HepG2 (cell line): Measurements from ENCODE around the gene GPHN. TPM values are rescaled to one million over a fixed set of nuclear protein-coding genes. Genes with fewer than 3 reads are reported as not detected.

Source experiments
- ARID2 ChIP-seq: sonication (generic); formaldehyde crosslinking; IDR thresholded peaks from 2 replicates; pipeline ENCODE4 v1.8.1; 2022; ENCODE audit warnings: mild to moderate bottlenecking, missing genetic modification reagents, borderline replicate concordance
- ARNT ChIP-seq: fragments of 450-650 bp; IDR thresholded peaks from 2 replicates; pipeline ENCODE4 v1.6.1; 2017
- CREBL2 ChIP-seq: sonication (generic); formaldehyde crosslinking; IDR thresholded peaks from 2 replicates; pipeline ENCODE4 v1.8.1; 2023; ENCODE audit warnings: missing genetic modification reagents, mild to moderate bottlenecking, borderline replicate concordance
- DNMT1 ChIP-seq: sonication (generic); formaldehyde crosslinking; IDR thresholded peaks from 2 replicates; pipeline ENCODE4 v1.5.1; 2020; ENCODE audit warnings: mild to moderate bottlenecking, missing genetic modification reagents
- EHMT2 ChIP-seq: fragments of 200-600 bp; sonication (generic); IDR thresholded peaks from 2 replicates; pipeline ENCODE4 v1.7.0; 2017; ENCODE audit warnings: antibody characterized with exemption, low read depth, low read length, borderline replicate concordance
- ESRRA ChIP-seq: sonication (generic); formaldehyde crosslinking; IDR thresholded peaks from 2 replicates; pipeline ENCODE4 v1.5.1; 2020; ENCODE audit warnings: mild to moderate bottlenecking, low read depth, missing genetic modification reagents
- HHEX ChIP-seq: IDR thresholded peaks from 2 replicates; pipeline ENCODE4 v1.6.1; 2016; ENCODE audit warnings: control low read depth
- HIVEP1 ChIP-seq: sonication (generic); formaldehyde crosslinking; IDR thresholded peaks from 2 replicates; pipeline ENCODE4 v1.4.0; 2020; ENCODE audit warnings: mild to moderate bottlenecking, missing genetic modification reagents
- NFE2 ChIP-seq: sonication (generic); formaldehyde crosslinking; IDR thresholded peaks from 2 replicates; pipeline ENCODE4 v1.4.0; 2020; ENCODE audit warnings: missing genetic modification reagents
- NFE2L1 ChIP-seq: sonication (generic); formaldehyde crosslinking; IDR thresholded peaks from 2 replicates; pipeline ENCODE4 v1.4.0; 2020; ENCODE audit warnings: missing genetic modification reagents, mild to moderate bottlenecking, borderline replicate concordance
- NFRKB ChIP-seq: fragments of 450-650 bp; IDR thresholded peaks from 2 replicates; pipeline ENCODE4 v1.6.1; 2017
- STAT5B ChIP-seq: sonication (generic); formaldehyde crosslinking; IDR thresholded peaks from 2 replicates; pipeline ENCODE4 v1.4.0; 2020; ENCODE audit warnings: missing genetic modification reagents
- TOPORS ChIP-seq: sonication (generic); formaldehyde crosslinking; IDR thresholded peaks from 2 replicates; pipeline ENCODE4 v1.8.0; 2023; ENCODE audit warnings: mild to moderate bottlenecking, missing genetic modification reagents
- UBTF ChIP-seq: sonication (generic); formaldehyde crosslinking; IDR thresholded peaks from 2 replicates; pipeline ENCODE4 v1.4.0; 2020; ENCODE audit warnings: mild to moderate bottlenecking, missing genetic modification reagents
- ZNF101 ChIP-seq: sonication (generic); formaldehyde crosslinking; IDR thresholded peaks from 2 replicates; pipeline ENCODE4 v1.4.0; 2020; ENCODE audit warnings: mild to moderate bottlenecking, low read depth, missing genetic modification reagents, borderline replicate concordance
- ZNF276 ChIP-seq: sonication (generic); formaldehyde crosslinking; IDR thresholded peaks from 2 replicates; pipeline ENCODE4 v1.4.0; 2020; ENCODE audit warnings: mild to moderate bottlenecking, low read depth, missing genetic modification reagents
- ZNF33A ChIP-seq: sonication (generic); formaldehyde crosslinking; IDR thresholded peaks from 2 replicates; pipeline ENCODE4 v1.5.1; 2020; ENCODE audit warnings: missing genetic modification reagents, mild to moderate bottlenecking, moderate library complexity, borderline replicate concordance
- ZNF430 ChIP-seq: sonication (generic); formaldehyde crosslinking; IDR thresholded peaks from 2 replicates; pipeline ENCODE4 v1.9.0; 2021; ENCODE audit warnings: mild to moderate bottlenecking, missing genetic modification reagents
- ZNF562 ChIP-seq: sonication (generic); formaldehyde crosslinking; IDR thresholded peaks from 2 replicates; pipeline ENCODE4 v1.8.0; 2022; ENCODE audit warnings: missing genetic modification reagents, borderline replicate concordance
- ZNF766 ChIP-seq: sonication (generic); formaldehyde crosslinking; IDR thresholded peaks from 2 replicates; pipeline ENCODE4 v1.5.0; 2020; ENCODE audit warnings: missing genetic modification reagents, borderline replicate concordance
- ZSCAN21 ChIP-seq: sonication (generic); formaldehyde crosslinking; IDR thresholded peaks from 2 replicates; pipeline ENCODE4 v1.8.0; 2022; ENCODE audit warnings: mild to moderate bottlenecking, missing genetic modification reagents, moderate library complexity, borderline replicate concordance
- polyA plus RNA-seq, 8 experiments: library from polyadenylated mRNA; depleted of rRNA in 3 of 8; stranded (reverse) in 7 of 8; unstranded in 1 of 8; fragments of >200 nt; fragmentation: Illumina TruSeq in 4 of 8; extraction: Trizol in 4 of 8; gene quantifications; 2 replicates each; pipeline versions ENCODE4 v1.2.1 to v1.2.3, GENCODE V29; 2011 to 2016; ENCODE audit warnings: low read depth in 4 of 8, missing spikeins in 1 of 8, mixed read lengths in 1 of 8; ENCODE audit not compliant: insufficient read depth in 1 of 8
- total RNA-seq, 5 experiments: library from RNA; depleted of rRNA; stranded (reverse); fragments of >200 nt; fragmentation: Illumina TruSeq; extraction: Trizol; gene quantifications; 2 replicates each; pipeline ENCODE4 v1.2.3, GENCODE V29; 2016; ENCODE audit warnings: low read depth in 1 of 5
- TF ChIP-seq, protein P1 (sequence below): sonication (generic); formaldehyde crosslinking; IDR thresholded peaks from 2 replicates; pipeline ENCODE4 v1.5.0; 2020; ENCODE audit warnings: mild to moderate bottlenecking, missing genetic modification reagents

GPHN gene
- total and polyA plus RNA-seq, 2 of the 13 experiments (the other 11 are each of a cell fraction or from before 2014, with no cell fraction given): 12.7 to 19.2 TPM

DNA sequence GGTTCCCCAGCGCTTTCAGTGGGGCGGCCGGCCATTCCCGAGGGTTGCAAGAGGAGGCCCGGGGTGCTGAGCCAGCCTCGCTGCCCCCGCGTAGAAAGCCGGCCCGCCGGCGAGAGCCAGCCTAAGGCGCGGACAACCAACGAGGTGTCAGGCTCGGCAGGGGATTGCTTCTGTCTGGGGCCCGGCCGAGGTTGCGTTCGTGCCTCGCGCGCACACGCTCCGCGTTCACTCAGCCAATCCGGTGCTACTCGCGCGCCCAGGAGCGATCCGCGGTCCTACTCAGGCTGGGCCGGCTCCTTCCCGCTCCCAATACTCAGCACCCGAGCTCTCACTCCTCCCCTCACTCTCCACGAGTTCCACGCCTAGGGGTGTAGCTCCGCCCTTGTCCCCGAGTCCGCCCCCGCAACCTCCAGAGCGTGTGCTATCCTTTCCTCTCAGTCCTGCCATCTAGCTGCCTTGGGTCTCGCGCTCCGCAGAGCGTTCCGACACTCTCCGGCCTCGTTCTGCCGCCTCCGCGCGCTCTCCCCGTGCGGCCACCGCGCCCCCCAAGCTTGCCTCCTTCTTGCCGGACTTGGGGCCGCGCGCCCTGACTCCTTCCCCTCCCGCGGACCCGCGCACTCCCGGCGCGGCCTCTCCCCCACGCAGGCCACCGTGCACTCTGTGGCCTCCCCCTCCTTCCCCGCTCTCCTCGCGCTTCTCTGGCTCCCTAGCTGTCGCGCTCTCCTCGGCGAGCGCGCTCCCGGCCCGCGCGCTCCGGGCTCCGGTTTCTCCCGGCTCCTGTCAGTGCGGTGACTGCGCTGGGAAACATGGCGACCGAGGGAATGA lies at the start of gene GPHN (continued):
- TF ChIP-seq ZNF276 (CRISPR knock-in tag): no peak; the same call in 1 of the 2 replicates
- TF ChIP-seq HHEX (CRISPR knock-in tag): no peak
- peak; percentile 89 for TF ChIP-seq UBTF (CRISPR knock-in tag)
- no peak for TF ChIP-seq NFRKB
- no peak; the same call in 1 of the 2 replicates for TF ChIP-seq ZNF766
- TF ChIP-seq ESRRA (CRISPR knock-in tag): no peak
- TF ChIP-seq TOPORS (CRISPR knock-in tag): peak; percentile 74; the same call in 1 of the 2 replicates
- no peak for TF ChIP-seq EHMT2
- peak; percentile 84; the same call in 1 of the 2 replicates for TF ChIP-seq DNMT1 (CRISPR knock-in tag)
- no peak for TF ChIP-seq STAT5B
- no peak for TF ChIP-seq NFE2L1 (CRISPR knock-in tag)
- TF ChIP-seq ZNF562 (CRISPR knock-in tag): no peak
- TF ChIP-seq HIVEP1 (CRISPR knock-in tag): no peak; the same call in 1 of the 2 replicates
- TF ChIP-seq ZNF430: peak; percentile 86
- no peak for TF ChIP-seq ARNT
- no peak for TF ChIP-seq CREBL2 (CRISPR knock-in tag)
- TF ChIP-seq ZSCAN21: peak; percentile 98
- no peak for TF ChIP-seq ZNF101
- no peak for TF ChIP-seq NFE2 (CRISPR knock-in tag)
- TF ChIP-seq ZNF33A (CRISPR knock-in tag): no peak
- TF ChIP-seq, protein P1, sequence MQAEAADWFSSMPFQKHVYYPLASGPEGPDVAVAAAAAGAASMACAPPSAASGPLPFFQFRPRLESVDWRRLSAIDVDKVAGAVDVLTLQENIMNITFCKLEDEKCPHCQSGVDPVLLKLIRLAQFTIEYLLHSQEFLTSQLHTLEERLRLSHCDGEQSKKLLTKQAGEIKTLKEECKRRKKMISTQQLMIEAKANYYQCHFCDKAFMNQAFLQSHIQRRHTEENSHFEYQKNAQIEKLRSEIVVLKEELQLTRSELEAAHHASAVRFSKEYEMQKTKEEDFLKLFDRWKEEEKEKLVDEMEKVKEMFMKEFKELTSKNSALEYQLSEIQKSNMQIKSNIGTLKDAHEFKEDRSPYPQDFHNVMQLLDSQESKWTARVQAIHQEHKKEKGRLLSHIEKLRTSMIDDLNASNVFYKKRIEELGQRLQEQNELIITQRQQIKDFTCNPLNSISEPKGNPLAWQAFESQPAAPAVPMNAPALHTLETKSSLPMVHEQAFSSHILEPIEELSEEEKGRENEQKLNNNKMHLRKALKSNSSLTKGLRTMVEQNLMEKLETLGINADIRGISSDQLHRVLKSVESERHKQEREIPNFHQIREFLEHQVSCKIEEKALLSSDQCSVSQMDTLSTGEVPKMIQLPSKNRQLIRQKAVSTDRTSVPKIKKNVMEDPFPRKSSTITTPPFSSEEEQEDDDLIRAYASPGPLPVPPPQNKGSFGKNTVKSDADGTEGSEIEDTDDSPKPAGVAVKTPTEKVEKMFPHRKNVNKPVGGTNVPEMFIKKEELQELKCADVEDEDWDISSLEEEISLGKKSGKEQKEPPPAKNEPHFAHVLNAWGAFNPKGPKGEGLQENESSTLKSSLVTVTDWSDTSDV (CRISPR knock-in tag): no peak
- peak; percentile 83 for TF ChIP-seq ARID2 (CRISPR knock-in tag)
